Measurements from ENCODE around the gene MESP1.

MESP1 gene

DNA sequence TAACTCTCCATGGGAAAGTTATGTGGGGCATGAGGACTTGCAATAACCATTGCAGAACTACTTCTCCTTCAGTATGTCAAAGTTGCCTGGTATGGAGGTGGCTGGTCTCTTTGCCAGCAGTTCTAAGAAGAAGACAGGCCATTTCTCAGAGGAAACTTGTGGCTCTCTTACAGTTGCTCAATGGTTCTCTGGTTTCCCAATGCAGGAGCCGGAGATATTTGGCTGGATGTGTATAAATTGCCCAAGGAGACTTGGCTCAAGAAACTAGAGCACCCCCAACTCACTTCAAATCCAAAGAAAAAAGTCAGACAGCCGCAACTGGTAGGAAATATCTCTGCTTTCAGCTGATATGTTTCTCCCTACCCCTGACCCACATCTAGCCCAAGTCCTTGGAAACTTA lies 36.3 kb downstream of the MESP1 start:
- TF ChIP-seq EZH2 (optimal IDR thresholded peaks at IDR 0.05; ENCODE audit: low read depth, low read length) (no peak), EZH2phosphoT487 (IDR thresholded peaks at IDR 0.05; ENCODE audit: low read length) (no peak), CTCF (IDR thresholded peaks at IDR 0.05; ENCODE audit: low read length) (no peak)
- H3K9me2 ChIP-seq (replicated peaks; ENCODE audit: insufficient read depth, low read length) = no peaks in the 10 kb centered on the region
- no peaks in the 10 kb centered on the region for H3K36me3 ChIP-seq (replicated peaks; ENCODE audit: insufficient read depth, low read length)

GRCh38 chr15:89707577-89707976 lies 43.5 kb downstream of the MESP1 start:
- H2AFZ ChIP-seq (ENCODE audit: low read length) = no peak overlapping the region
- TF ChIP-seq EZH2 (optimal IDR thresholded peaks at IDR 0.05; ENCODE audit: low read depth, low read length) (no peak), CTCF (IDR thresholded peaks at IDR 0.05; ENCODE audit: low read length) (no peak), EZH2phosphoT487 (IDR thresholded peaks at IDR 0.05; ENCODE audit: low read length) (no peak)
- H3K27me3 ChIP-seq (replicated peaks; ENCODE audit: insufficient read depth, low read length) = no peaks in the 10 kb centered on the region
- no peaks in the 10 kb centered on the region for H4K20me1 ChIP-seq (ENCODE audit: insufficient read depth, low read length)
- no peaks in the 10 kb centered on the region for H3F3A ChIP-seq (ENCODE audit: insufficient read depth, low read length)
- H3K9me2 ChIP-seq (replicated peaks; ENCODE audit: insufficient read depth, low read length) = no peaks in the 10 kb centered on the region
- no peak overlapping the region for H3K9ac ChIP-seq (ENCODE audit: low read length)
- H3K4me3 ChIP-seq (ENCODE audit: low read length) = no peak overlapping the region
- H3K9me3 ChIP-seq (replicated peaks; ENCODE audit: insufficient read depth, low read length) = no peaks in the 10 kb centered on the region
- no peak overlapping the region for H3K27ac ChIP-seq (ENCODE audit: low read length)
- H3K4me1 ChIP-seq (ENCODE audit: low read length) = no peaks in the 10 kb centered on the region
- H3K36me3 ChIP-seq (replicated peaks; ENCODE audit: insufficient read depth, low read length) = no peaks in the 10 kb centered on the region
- H3K79me2 ChIP-seq (ENCODE audit: low read length) = no peaks in the 10 kb centered on the region
- H3K4me2 ChIP-seq (ENCODE audit: low read depth, low read length) = no peak overlapping the region
- DNase-seq = no peak

More for the DNA sequence above, 36.3 kb downstream of the MESP1 start:
- Histone ChIP-seq H3K9ac (ENCODE audit: low read length) (no peak overlapping the region), H3K4me2 (ENCODE audit: low read depth, low read length) (no peak overlapping the region), H3F3A (ENCODE audit: insufficient read depth, low read length) (no peaks in the 10 kb centered on the region), H3K4me3 (ENCODE audit: low read length) (no peak overlapping the region), H3K9me3 (replicated peaks; ENCODE audit: insufficient read depth, low read length) (no peaks in the 10 kb centered on the region), H3K79me2 (ENCODE audit: low read length) (no peaks in the 10 kb centered on the region), H3K27me3 (replicated peaks; ENCODE audit: insufficient read depth, low read length) (no peaks in the 10 kb centered on the region), H3K4me1 (ENCODE audit: low read length) (no peaks in the 10 kb centered on the region), H2AFZ (ENCODE audit: low read length) (no peak overlapping the region), H4K20me1 (ENCODE audit: insufficient read depth, low read length) (no peaks in the 10 kb centered on the region), H3K27ac (ENCODE audit: low read length) (no peak overlapping the region)
- no peak for DNase-seq

DNA sequence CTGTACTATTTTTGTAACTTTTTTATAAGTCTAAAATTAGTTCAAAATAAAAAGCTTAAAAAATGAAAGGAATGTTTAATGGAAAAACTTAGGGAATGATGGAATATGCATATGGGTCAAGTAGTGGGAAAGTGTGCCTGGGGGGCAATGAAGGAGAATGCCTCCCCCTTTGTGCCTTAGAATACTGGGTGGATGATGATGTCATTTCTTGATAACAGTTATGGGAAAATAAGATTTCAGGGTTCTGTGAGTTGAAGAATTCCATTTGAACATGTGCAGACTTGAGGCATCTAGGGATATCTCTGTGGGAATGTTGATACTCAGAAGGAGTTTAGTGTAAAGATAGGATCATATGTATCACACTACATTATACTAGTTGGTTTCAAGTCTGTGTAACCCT lies 46.6 kb downstream of the MESP1 start:
- Histone ChIP-seq H3K4me2 (ENCODE audit: low read depth, low read length) (no peak overlapping the region), H3K9me2 (replicated peaks; ENCODE audit: insufficient read depth, low read length) (no peaks in the 10 kb centered on the region), H3K9me3 (replicated peaks; ENCODE audit: insufficient read depth, low read length) (no peaks in the 10 kb centered on the region), H4K20me1 (ENCODE audit: insufficient read depth, low read length) (no peaks in the 10 kb centered on the region), H3K4me3 (ENCODE audit: low read length) (no peak overlapping the region), H3K27me3 (replicated peaks; ENCODE audit: insufficient read depth, low read length) (no peaks in the 10 kb centered on the region), H3K4me1 (ENCODE audit: low read length) (no peaks in the 10 kb centered on the region), H3K27ac (ENCODE audit: low read length) (no peak overlapping the region), H3K9ac (ENCODE audit: low read length) (no peak overlapping the region), H3K36me3 (replicated peaks; ENCODE audit: insufficient read depth, low read length) (no peaks in the 10 kb centered on the region), H3K79me2 (ENCODE audit: low read length) (no peaks in the 10 kb centered on the region), H3F3A (ENCODE audit: insufficient read depth, low read length) (no peaks in the 10 kb centered on the region), H2AFZ (ENCODE audit: low read length) (no peak overlapping the region)
- TF ChIP-seq EZH2phosphoT487 (IDR thresholded peaks at IDR 0.05; ENCODE audit: low read length) (no peak), CTCF (IDR thresholded peaks at IDR 0.05; ENCODE audit: low read length) (no peak), EZH2 (optimal IDR thresholded peaks at IDR 0.05; ENCODE audit: low read depth, low read length) (no peak)
- no peak for DNase-seq
